HG03354 (cell line): ENCODE data around the gene CFL2.
"Not testable (repeated sequence)": the region's sequence is repeated elsewhere in the genome, so short reads cannot be mapped to it uniquely, and the experiment has no call there.

Experiments used
- ATAC-seq: cut with Tn5 transposase; IDR thresholded peaks from one replicate; pipeline ENCODE4 v1.9.1; 2021; ENCODE audit warnings: mild to moderate bottlenecking; ENCODE audit not compliant: unreplicated experiment, poor library complexity, severe bottlenecking

Gene CFL2

GRCh38 chr14:34714320-34715126, at the start of gene CFL2:
TSS of gene CFL2 (minus strand) at chr14:34714593. CDS start at chr14:34714540, 53 bp downstream.
- peak; percentile 91 for ATAC-seq

GRCh38 chr14:34755215-34755614, 40.8 kb upstream of the CFL2 start:
- ATAC-seq, result no peak

GRCh38 chr14:34754687-34755086, 40.3 kb upstream of the CFL2 start:
- ATAC-seq, result no peak

- no peak for ATAC-seq
These were observed 36.3 kb upstream of the CFL2 start for GRCh38 chr14:34750670-34751069.

GRCh38 chr14:34750233-34750632, 35.8 kb upstream of the CFL2 start:
- no peak for ATAC-seq

- no peak for ATAC-seq
These were observed 35.0 kb upstream of the CFL2 start for GRCh38 chr14:34749408-34749807.

- no peak for ATAC-seq
These were observed 28.1 kb upstream of the CFL2 start for GRCh38 chr14:34742270-34743115.

- ATAC-seq, result no peak
These were observed 27.4 kb upstream of the CFL2 start for GRCh38 chr14:34741840-34742239.

- not testable (repeated sequence) for ATAC-seq
These were observed 25.7 kb upstream of the CFL2 start for GRCh38 chr14:34740139-34740538.

GRCh38 chr14:34737079-34737478, 22.7 kb upstream of the CFL2 start:
- ATAC-seq, result not testable (repeated sequence)

- no peak for ATAC-seq
These were observed 18.9 kb upstream of the CFL2 start for GRCh38 chr14:34733245-34733644.

- ATAC-seq, result no peak
These were observed 18.4 kb upstream of the CFL2 start for GRCh38 chr14:34732802-34733201.

GRCh38 chr14:34723867-34724266, 9.5 kb upstream of the CFL2 start:
- ATAC-seq, result no peak

- no peak for ATAC-seq
These were observed 8.5 kb upstream of the CFL2 start for GRCh38 chr14:34722723-34723545.

- no peak for ATAC-seq
These were observed 6.7 kb upstream of the CFL2 start for GRCh38 chr14:34721129-34721528.

GRCh38 chr14:34718750-34719304, 4.4 kb upstream of the CFL2 start:
- no peak for ATAC-seq

GRCh38 chr14:34715127-34715863, 902 bp upstream of the CFL2 start:
- no peak for ATAC-seq

GRCh38 chr14:34713681-34714319, 593 bp downstream of the CFL2 start:
- peak; percentile 31 for ATAC-seq
